Stimulated activated CD4-positive, alpha-beta T cell treated with anti-CD3 and anti-CD28 coated beads, Interleukin-15, amount 100 ng/mL, for 1 hour (primary cell): Measurements from ENCODE around the gene S1PR3.

Source experiments
- DNase-seq, 2 donors: peaks; one replicate each; pipeline ENCODE4 v3.0.0-alpha.2; 2020; ENCODE audit warnings: low read depth in 1 of 2, low spot score in 1 of 2

The S1PR3 gene

DNA sequence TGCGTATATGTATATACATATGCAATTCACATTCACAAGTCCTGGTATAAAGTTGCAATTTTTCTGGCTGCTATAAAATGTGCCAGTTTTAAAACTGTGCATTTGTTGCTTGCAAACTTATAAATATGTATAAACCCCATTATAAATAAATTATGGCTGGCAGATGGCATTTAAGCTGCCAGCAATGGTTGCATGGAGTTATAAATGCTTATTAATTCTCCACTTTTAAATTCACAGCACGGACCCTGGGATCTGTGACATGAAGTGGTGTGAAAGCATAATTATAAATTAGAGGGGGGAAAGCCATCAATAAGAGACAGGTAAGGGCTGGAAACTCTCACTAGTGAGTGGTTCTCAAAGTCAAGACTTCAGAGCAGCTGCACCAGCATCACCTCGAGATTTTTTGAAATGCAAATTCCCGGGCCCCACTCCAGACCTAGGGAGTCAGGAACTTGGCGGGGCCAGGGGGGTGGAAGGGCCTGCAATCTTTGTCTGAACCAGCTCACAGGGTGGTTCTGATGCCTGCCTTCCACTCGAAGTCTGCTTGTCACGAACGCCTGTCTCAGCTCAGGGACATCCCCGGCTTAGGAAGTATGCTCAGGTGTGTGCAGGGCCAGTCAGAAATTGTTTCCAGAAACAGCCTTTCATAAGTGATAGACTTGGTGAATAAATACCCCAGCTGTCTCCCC, 16.9 kb downstream of the S1PR3 start:
- DNase-seq: no peak

DNA sequence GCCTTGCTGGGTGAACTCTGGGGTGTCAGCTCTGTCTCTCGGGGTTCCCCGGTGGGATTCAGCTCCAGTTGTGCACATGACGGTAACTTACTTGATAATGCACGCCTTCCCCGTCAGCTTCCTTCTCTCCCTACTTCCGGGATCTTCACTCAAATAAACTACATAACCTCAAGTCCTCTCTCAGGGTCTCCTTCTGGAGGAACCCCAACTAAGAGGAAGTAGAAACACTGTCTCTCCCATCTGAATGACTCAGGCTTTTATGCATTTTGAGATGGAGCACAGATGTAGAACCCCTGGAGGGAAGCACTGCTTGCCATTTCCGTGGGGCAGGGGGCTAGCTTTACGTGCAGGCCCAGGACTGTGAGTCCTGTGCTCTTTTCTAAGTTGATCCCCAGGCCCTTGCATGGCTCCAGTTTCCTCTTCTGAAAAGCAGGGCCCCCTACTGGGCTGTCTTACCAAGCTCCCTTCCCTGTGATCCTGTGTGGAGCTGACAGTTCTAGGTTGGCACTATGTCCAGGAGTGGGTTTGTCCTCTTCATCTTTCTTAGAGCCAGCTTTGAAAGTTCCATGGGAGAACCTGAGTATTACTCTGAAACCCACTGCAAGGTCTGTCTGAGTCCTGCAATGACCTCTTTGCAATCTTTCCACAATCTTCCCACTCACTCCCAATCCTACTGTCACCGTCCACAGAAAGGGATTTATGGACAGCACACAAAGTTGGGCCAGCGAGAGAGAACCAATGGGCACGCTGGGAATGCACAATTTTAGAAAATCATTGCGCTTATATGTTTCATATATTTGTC, 17.7 kb downstream of the S1PR3 start:
- no peak for DNase-seq

DNA sequence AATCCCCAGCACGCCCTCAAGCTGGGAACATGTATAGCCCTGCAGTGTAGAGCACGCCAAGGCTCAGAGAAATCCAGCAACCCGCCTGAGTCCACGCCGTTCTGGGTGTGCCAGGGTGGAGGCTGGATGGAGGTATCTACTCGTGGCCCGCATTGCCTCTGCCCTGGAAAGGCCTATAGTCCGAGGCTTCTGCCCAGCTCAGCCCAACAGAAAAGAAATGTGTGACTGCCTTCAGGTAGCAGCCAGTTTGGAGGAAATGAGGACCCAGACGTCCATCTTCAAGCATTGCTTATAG, 18.2 kb downstream of the S1PR3 start:
- no peak for DNase-seq

DNA sequence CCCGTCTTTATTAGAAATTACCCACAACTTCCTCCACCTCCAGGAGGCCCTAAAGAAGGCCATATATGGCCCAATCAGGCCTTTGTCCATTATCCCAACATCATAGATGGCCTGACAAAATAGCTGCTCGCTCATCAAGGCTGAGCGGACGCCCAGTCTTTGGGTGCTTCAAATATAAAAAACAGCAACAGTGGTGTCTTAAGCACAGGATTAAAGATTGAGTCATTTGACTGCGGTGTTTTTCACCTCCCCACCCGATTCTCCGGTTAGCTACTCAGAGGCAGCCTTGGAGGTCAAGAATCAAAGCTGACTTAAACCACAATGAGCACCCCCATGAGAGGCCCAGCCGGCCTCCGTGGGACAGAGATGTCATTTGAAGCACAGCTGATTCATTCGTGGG, 18.8 kb downstream of the S1PR3 start:
- no peak for DNase-seq

DNA sequence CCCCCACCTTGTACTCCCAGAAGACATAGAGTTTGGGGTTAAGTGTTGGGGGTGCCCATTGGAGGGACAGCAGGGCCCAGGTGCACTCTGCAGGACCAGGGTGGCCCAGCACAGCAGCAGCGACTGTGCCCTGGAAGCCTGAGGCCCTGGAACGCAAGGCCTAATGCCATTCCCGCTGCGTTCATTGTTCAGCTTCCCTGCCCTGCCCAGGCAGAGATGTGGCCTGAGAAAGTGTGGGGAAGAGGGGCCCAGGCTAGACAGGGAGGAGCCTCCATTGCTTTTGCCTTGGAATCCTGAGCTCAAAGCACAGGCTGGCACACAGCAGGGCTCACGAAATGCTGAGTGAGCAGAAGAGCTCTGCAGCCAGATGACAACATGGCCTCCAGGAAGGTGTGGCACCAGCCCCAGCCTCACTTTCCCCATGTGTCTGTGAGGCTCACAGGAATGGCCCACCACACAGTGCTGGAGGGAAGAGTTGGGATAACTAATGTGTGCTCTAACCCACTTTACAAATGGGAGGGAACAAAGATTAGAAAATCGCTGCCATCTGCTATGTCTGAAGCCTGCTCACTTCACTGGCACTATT, 19.4 kb downstream of the S1PR3 start:
- DNase-seq: no peak

DNA sequence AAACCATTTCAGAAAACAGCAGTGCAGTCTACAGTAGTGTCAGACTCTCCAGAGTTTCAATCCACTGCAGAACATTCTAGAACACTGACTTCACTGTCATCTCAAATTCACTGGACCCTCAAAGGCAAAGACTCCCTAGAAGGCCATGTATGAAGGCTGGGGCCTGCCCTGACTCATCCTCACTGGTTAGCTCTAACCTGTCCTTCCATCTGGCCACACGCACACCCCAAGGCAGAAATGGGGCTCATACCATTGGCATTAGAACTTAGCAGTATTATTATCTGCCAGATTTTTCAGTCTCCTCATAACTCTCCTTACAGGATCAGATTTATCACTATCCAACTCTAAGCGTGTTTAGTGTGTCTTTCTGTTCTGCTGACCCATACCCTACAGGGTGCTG, 20.4 kb downstream of the S1PR3 start:
- no peak for DNase-seq

DNA sequence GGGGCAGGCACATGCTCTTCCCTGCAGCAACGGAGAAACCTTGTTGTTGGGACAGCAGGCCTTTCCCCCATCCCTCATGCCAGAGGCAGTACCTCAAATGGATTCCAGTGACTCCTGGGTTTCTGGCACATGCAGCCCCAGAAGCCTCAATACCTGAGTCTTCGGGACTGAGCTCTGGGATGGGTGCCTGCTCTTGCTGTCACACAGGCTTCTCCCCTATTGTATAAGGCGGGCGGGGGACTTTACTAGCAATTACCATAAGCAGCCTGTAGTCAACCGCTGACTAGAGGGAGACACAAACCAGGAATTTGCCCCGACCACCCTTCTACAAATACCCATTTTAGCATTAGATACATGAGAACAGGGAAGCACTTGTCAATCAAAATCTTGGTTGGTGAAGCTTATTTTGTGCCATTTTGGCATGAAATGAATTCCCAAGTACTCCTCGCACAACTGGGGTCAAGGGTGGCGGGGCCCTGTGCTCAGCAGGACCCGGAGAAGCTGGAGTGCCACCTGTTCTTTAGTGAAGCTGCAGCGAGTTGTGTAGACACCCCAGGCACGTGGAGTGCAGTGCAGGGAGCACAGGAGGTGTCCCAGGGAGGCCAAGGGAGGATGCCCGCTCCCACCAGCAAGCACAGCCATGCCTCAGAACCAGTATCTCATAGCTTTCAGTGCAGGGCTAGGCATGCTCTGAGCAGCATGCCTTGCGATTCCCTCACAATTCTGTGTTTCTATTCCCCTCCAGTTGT, 21.2 kb downstream of the S1PR3 start:
- DNase-seq: no peak

DNA sequence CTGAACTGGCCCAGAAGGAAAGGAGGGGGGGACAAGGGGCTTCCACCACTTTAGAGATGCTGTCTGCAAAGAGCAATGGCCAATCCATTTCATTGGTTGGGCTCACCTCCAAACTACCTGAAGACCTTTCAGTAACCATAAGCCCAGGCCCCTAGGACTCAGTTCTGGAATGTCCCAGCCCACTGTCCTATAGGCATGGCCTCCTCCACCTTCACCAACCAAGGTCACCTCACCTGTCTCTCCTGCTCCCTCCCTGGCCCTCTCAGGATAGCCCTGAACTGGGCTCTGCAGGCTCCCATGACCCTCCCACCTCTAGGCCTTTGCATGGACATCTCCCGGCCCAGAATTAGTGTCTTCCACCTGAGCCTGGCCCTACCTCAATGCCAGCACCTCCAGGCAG, 22.4 kb downstream of the S1PR3 start:
- no peak for DNase-seq

DNA sequence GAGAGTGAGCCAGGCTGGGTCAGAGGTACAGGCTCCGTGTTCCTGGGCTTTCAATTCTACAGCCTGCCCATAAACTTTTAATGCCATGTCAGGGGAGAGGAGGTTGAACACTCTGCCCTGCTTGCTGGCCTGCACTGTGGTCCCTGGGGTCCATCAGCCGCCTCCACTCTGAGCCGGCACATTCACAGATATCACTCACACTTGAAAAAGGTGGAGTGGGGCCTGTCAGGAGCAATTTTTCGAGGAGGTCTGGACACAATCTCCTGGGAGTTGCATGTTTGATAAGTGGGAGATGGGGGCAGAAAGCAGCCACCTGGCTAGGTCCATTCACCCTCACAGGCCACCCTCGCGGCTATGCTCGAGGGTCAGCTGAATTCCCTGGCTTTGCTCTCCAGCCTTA, 22.9 kb downstream of the S1PR3 start:
- no peak for DNase-seq

DNA sequence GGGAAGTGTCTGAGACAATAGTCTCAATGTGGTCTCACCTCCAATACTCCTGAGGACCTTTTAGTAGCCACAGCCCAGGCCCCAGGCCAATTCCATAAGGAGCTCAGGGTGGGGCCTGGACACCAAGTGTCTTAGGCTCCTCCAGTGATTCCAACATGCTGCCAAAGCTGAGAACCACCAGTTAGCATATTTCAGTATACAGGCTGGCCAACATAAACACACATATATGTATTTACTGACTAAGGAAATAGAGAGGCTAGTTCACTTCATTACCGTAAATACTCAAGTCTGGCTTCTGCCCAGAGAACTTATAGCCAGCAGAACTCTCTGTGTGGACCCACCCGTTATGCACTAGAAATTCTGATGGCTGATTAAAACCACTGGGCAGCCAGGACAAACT, 24.1 kb downstream of the S1PR3 start:
- DNase-seq: no peak

DNA sequence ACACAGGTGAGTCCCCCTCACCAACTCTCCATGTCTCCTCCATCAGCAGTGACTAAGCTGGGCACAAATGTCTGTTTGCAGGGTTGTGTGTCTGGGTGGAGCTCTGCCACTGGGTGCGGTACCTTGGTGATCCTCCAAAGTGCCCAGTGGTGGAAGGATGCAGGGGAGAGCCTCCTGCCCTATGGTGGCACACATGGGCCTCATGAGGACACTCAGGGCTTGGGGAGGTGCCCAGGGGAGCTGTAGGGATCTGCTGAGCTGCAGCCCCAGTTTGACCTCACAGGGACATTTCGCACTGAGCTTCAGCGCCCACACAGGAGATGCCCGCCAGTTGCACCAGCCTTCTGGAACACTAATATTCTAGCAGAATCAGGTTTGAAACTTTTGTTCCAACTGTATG, 29.5 kb downstream of the S1PR3 start:
- no peak for DNase-seq

DNA sequence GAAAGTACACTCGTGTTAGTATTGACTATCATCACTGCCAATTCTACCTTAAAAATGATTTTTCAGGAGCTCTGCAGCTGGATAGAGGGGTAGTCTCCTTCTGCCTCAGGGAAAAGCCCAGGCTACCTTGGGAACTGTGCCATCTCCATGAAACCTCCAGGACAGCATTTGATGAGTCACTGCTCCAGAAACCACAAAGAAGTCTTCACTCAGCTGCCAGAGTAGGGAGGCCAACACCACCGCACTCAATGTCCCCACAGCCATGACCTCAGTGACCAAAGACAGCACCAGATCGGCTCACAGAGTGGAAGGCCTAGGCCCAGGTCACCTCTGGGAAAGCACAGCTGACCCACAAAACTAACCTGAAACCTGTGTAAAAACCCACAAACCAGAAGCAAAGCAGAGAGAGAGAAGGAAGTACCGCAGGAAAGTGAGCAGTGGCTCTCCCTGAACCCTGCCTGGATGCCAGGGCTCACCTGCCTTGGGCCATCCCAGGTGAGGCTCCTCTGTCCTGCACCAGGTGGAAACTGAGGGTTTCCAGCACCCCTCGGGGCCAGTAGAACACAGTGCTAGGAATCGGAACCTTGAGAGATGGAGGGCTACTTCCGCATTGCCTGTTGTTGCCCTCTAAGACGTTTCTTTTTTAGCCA, 30.0 kb downstream of the S1PR3 start:
- no peak for DNase-seq

DNA sequence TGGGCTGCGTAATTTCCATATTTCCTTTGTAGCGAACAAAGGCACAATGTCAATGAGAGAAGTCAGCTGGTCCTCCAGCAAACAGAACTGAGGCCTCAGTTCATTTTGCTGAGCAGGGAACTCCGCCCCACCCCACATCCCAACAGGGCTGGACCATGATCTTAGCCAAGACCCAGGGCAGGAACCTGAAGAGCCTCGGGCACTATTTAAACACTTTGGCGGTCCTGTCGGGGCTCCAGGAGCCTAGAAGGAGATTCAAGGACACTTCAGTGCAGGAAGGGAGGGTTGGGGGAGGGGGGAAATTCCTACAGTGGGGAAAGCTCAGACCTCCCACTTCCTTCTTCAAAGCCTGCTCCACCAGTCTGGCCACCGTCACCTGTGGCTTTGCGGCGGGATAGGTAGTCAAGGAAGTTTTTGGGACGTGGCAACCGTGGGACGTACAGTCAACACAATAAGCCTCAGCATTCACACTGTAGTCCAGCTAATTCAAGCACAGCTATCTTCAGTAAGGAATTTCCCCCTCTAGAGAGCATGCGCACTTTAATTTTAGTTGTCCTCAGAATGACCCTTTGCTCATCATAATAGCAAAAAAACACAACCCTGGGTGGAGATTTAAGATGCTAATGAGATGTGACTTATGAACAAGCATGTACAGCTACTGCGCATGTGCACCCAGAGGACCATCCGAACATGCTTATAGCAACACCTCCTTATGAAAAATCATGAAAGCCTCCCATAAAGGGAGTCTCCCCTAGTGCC, 30.9 kb downstream of the S1PR3 start:
- DNase-seq: no peak

DNA sequence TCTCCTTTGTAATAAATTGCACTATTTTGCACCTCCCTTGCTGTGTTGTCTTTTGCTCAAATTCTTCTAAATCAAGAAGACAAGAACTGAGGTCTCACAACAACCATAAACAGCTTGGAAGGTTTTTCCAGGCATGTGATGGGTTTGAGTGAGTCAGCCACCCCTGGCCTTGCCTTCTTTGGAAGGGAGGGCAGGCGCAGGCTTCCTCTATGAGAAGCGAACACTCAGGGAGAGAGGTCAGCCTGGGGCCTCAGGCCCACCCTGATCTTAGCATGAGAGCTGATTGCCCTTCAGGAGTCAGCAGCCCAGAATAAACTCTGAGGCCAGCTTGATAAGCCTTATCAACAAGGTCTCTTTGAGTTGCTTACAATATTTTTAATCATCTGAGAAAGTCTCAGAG, 31.6 kb downstream of the S1PR3 start:
- no peak for DNase-seq

DNA sequence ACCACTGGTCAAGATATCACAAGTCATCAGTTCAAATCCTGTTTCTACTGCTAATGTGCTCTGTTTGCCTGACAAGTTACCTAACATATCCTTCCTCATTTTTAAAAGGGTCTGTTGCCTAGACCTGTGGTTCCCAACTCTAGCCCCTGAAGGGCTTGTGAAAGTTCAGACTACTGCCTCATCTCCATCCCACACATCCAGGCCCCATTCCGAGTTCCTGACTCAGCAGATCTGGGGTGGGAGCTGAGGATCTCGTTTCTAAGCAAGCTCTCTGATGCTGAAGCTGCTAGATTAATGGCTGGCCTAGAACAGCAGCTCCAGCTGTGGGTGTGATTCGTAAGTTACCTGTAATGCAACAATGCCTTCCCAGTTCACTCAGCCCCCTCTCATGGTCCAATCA, 32.5 kb downstream of the S1PR3 start:
- DNase-seq: no peak

DNA sequence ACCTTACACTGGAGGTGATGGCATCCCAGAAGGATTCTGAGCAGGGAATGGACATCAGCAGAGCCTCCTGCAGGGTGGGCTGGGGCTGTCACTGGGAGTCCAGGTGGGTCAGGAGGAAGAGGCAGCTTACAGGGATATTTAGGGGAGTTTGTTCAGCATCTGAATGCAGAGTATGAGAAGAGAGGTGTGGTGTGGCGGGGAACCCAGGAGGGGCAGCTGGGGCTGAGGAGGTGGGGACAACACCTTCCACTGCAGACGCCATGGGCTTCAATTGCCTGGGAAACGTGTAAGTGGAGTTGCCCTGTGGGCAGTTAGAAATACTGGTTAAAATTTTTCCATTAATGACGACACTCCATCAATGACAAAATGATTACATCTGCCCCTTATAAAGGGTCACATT, 33.5 kb downstream of the S1PR3 start:
- DNase-seq: no peak

DNA sequence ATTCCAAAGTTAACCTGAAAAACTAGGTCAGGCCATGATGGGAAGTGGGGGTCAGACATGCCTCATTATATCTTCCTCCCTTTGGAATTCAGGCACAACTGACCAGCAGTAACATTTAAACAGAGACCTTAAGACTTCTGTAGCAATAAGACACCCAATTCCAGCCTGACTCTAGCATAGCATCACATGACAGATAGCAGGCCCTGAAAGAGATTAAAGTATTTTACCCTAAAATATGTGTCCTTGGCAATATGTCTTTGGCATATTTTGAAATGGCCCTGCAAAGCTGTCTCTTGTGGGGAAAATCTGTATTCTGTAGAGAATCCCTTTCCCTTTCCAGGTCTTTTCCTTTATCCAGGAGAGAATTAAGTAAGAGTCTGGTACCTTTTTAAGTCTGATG, 34.3 kb downstream of the S1PR3 start:
- DNase-seq: no peak

DNA sequence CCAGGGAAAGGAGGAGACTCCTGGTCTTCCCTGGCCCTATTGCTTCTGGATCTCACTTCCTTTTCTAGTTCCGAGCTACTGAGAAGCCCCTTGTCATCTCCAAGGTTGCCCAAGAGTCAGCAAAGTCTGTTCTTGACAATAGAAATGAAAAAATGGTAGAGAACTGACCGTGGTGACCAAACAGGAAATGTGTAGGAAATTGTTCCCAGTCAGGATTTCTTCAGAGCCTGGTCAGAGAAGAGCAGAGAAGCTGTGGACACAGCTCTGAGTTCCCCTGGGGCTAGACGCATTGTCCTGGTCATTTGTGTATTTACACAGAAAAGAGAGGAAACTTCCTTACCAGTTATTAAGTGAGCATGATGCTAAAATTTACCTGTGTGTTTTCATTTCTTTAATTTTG, 35.6 kb downstream of the S1PR3 start:
- no peak for DNase-seq

DNA sequence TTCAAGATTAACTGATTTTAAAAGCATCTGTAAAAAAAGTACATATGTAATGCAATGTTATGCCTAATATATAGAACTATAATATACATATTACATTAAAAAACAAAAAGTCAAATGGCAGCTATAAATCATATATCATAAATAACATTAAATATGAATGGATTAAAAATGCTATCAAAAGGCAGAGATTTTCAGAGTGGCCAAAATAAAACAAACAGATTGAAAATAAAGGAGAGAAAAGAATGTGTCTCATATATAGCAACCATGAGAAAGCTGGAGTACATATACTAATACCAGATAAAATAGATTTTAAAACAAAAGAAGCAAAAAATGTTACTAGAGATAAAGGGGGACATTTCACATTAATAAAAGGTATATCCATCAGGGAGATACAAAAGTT, 38.5 kb downstream of the S1PR3 start:
- no peak for DNase-seq

DNA sequence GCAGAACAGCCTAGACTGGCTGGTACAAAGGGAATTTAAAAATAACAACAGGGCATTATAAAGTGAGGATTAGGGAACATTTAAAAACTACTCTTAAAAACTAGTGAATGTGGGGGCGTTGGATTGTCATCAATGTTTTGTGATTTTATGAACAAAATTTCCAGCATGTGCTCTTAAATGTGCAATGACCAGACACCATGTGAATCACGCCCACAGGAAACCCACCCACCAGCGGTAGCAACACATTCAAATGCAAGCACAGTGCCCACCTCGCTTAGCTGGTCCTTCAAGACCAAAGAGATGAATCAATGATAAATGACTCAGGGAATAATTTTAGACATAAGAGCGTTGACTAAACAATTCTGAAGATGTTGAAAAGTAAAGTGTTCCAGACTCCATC, 40.9 kb downstream of the S1PR3 start:
- no peak for DNase-seq

DNA sequence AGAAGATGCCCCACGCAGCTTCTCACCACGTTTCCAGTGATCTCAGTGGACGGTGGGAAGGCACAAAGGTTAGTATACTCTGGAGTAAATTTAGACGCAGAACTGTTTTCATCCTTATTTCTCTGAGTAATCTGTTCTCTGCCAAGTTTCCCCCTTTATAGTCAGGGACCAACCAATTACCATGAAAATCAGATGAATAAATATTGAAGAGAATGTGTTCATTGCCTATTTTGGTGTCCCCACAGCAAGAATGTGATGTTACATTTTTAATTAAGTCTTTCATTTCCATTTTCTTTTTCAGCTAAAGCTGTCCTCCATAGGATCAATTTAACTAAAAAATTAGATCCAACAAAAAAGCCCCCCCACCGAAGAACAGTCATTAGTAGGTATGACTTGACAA, 41.4 kb downstream of the S1PR3 start:
- no peak for DNase-seq
